HL-60 (cell line): Measurements from ENCODE around the gene IYD.

Source experiments
- DNase-seq, 2 experiments: peaks; one replicate each; pipeline ENCODE4 v3.0.0-alpha.2; 2010 to 2020; ENCODE audit warnings: low read depth in 1 of 2, low spot score in 1 of 2
- H3K27ac ChIP-seq: fragments of 250-450 bp; sonication (Bioruptor Pico); replicated peaks from 2 replicates; pipeline ENCODE4 v1.5.1; 2020; ENCODE audit warnings: mild to moderate bottlenecking, moderate library complexity
- H3K27me3 ChIP-seq: fragments of 250-450 bp; sonication (Bioruptor Pico); 2 replicates; pipeline ENCODE4 v1.5.1; 2021; ENCODE audit warnings: mild to moderate bottlenecking, moderate library complexity; ENCODE audit not compliant: insufficient read depth, poor library complexity, severe bottlenecking
- H3K4me3 ChIP-seq: replicated peaks from 2 replicates; pipeline ENCODE4 v1.5.1; 2011; ENCODE audit warnings: mild to moderate bottlenecking, control low read depth, low read length; ENCODE audit not compliant: insufficient read depth
- CTCF ChIP-seq: IDR thresholded peaks from one replicate; pipeline ENCODE4 v1.5.1; 2011; ENCODE audit warnings: low read length, control low read depth, inconsistent platforms; ENCODE audit not compliant: insufficient read depth
- GABPA ChIP-seq: IDR thresholded peaks from 2 replicates; pipeline ENCODE4 v1.6.1; 2012; ENCODE audit warnings: low read depth
- POLR2AphosphoS5 ChIP-seq: IDR thresholded peaks from 2 replicates; pipeline ENCODE4 v1.6.1; 2012; ENCODE audit warnings: low read depth
- REST ChIP-seq: IDR thresholded peaks from 2 replicates; pipeline ENCODE4 v1.6.1; 2012; ENCODE audit warnings: low read depth; ENCODE audit not compliant: insufficient replicate concordance
- SPI1 ChIP-seq: IDR thresholded peaks from 2 replicates; pipeline ENCODE4 v1.6.1; 2012; ENCODE audit warnings: low read depth, mild to moderate bottlenecking, borderline replicate concordance

The IYD gene

GRCh38 chr6:150363733-150364132, 5.1 kb upstream of the IYD start:
- no peak for DNase-seq

GRCh38 chr6:150366118-150366778, 2.6 kb upstream of the IYD start:
- no peak for DNase-seq
- Histone ChIP-seq H3K27ac (no peak overlapping the region), H3K4me3 (no peak overlapping the region)

More at GRCh38 chr6:150363733-150364132, 5.1 kb upstream of the IYD start:
- no peak overlapping the region for H3K27ac ChIP-seq
- no peak overlapping the region for H3K4me3 ChIP-seq
- H3K27me3 ChIP-seq, result peaks cover 2% of the 10 kb centered on the region
- no peak for TF ChIP-seq CTCF
- no peak for TF ChIP-seq GABPA
- no peak for TF ChIP-seq SPI1
- TF ChIP-seq REST, result no peak
- no peak for TF ChIP-seq POLR2AphosphoS5

More at GRCh38 chr6:150366118-150366778, 2.6 kb upstream of the IYD start:
- TF ChIP-seq CTCF (no peak), REST (no peak), GABPA (no peak), POLR2AphosphoS5 (no peak), SPI1 (no peak)
- no peaks in the 10 kb centered on the region for H3K27me3 ChIP-seq
